ENCODE results near the gene SPAG4.

The SPAG4 gene

DNA sequence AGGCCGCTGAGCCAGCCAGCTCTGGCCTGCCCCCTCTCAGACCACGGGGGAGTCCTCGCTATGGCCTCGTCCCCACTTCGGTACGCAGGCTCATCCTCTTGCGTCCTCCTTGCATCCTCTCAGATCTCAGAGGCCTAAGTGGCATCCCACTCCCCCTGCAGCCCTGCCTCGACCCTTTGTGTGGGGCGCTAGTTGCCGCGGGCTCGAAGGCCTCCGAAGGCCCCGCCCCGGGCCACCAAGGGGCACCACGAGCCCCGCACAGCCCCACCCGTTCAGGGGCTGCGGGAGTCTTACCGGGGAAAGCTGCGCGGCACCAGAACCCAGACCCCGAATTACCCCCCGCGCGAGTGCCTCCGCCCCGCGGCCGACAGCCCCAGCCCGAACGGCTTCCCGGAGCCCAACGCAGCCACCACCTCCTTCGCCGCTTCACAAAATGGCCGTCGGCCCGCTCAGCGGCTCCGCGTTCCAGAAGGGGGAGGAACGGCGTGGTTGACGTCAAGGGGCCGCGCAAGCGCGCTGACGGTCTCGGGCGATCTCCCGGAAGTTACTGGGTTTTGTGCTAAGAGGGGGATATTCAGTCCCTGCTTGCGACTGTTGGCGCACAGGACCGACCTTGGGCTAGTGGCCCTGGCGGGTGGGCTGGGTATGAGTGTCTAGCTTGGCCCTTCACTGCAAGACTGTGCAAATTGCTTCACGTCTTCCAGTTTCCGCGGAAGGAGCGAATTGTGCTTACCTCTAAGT is 49.0 kb downstream of the SPAG4 start, which contains the start of the genes CPNE1 and RBM12:
Gene CPNE1 (minus strand): TSS at position 435 of the 741 bp plus-strand sequence. CDS start 31,977 bp downstream, outside the sequence.
Gene RBM12 (minus strand): TSS at position 435 of the 741 bp plus-strand sequence. CDS start 9,578 bp downstream, outside the sequence.
- peak within 1 kb of the TSS; percentile 66 for H3K4me2 ChIP-seq (ENCODE audit: insufficient read depth, low read length, poor library complexity, severe bottlenecking)
- peak within 1 kb of the TSS; percentile 67 for H4K91ac ChIP-seq (ENCODE audit: low read depth, low read length, poor library complexity)
- peak within 1 kb of the TSS; percentile 99 for H3K9ac ChIP-seq (ENCODE audit: low read depth, low read length, poor library complexity)
- H2BK120ac ChIP-seq (ENCODE audit: low read depth, low read length): no peak within 1 kb of the TSS
- no peaks in the 10 kb centered on the region for H3K27me3 ChIP-seq (ENCODE audit: control insufficient read depth in 3 of 3, insufficient read depth in 3 of 3, low read depth in 1 of 3, low read length in 3 of 3)
- peak within 1 kb of the TSS; percentile 91 to 93 for H3K4me3 ChIP-seq (ENCODE audit: low read length in 2 of 2)
- H3K18ac ChIP-seq (ENCODE audit: low read length): peak within 1 kb of the TSS; percentile 98
- peak within 1 kb of the TSS; percentile 83 for H4K8ac ChIP-seq (ENCODE audit: low read depth, low read length)
- peak within 1 kb of the TSS; percentile 98 for H3K4ac ChIP-seq (ENCODE audit: low read length)
- H2AK5ac ChIP-seq (ENCODE audit: low read depth, low read length): peak within 1 kb of the TSS; percentile 42
- no peak within 1 kb of the TSS for H2BK12ac ChIP-seq (ENCODE audit: low read length)
- H3K27ac ChIP-seq (replicated peaks; ENCODE audit: low read length): peak within 1 kb of the TSS; percentile 92
- no CpG with 5 or more reads among the region's 61 CpGs for WGBS, 2 donors (ENCODE audit: extremely low coverage in 2 of 2, insufficient read length in 2 of 2, insufficient replicate concordance in 1 of 2)
- peak within 1 kb of the TSS; percentile 82 for H2AFZ ChIP-seq (ENCODE audit: low read length)
- peaks cover 0 to 5% of the 10 kb centered on the region in 2 donors for H3K9me3 ChIP-seq (replicated peaks in 1 of 2; ENCODE audit: control insufficient read depth in 2 of 2, insufficient read depth in 1 of 2, low read depth in 1 of 2, low read length in 2 of 2)
- peak within 1 kb of the TSS; percentile 96 for H2BK5ac ChIP-seq (ENCODE audit: low read length)
- peak within 1 kb of the TSS; percentile 10 for H3K14ac ChIP-seq (ENCODE audit: low read length)
- H3K79me1 ChIP-seq (ENCODE audit: low read depth, low read length): no peaks in the 10 kb centered on the region
- H2BK15ac ChIP-seq (ENCODE audit: low read length): no peak within 1 kb of the TSS
- H3K36me3 ChIP-seq (replicated peaks in 1 of 2; ENCODE audit: control insufficient read depth in 2 of 2, insufficient read depth in 2 of 2, low read length in 2 of 2): peaks cover 0 to 21% of the 10 kb centered on the region in 2 donors
- H3K23ac ChIP-seq (ENCODE audit: low read depth, low read length, poor library complexity): peak within 1 kb of the TSS; percentile 97
- DNase-seq (ENCODE audit: low spot score): peak; percentile 91
- H3K4me1 ChIP-seq (ENCODE audit: control insufficient read depth in 2 of 2, insufficient read depth in 1 of 2, low read depth in 1 of 2, low read length in 2 of 2): peaks cover 3 to 7% of the 10 kb centered on the region in 2 donors

DNA sequence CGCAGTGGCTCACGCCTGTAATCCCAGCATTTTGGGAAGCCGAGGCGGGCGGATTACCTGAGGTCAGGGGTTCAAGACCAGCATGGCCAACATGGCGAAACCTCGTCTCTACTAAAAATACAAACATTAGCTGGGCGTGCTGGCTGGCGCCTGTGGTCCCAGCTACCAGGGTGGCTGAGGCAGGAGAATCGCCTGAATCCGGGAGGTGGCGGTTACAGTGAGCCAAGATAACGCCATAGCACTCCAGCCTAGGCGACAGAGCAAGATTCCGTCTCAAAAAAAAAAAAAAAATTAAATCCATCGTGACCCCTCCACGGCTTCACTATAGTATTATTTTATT is 50.3 kb downstream of the SPAG4 start:
- Histone ChIP-seq H3K4me2 (ENCODE audit: insufficient read depth, low read length, poor library complexity, severe bottlenecking) (no peak overlapping the region), H3K27ac (replicated peaks; ENCODE audit: low read length) (no peak overlapping the region), H3K23ac (ENCODE audit: low read depth, low read length, poor library complexity) (no peak overlapping the region), H3K36me3 (replicated peaks in 1 of 2; ENCODE audit: control insufficient read depth in 2 of 2, insufficient read depth in 2 of 2, low read length in 2 of 2) (peaks cover 0 to 33% of the 10 kb centered on the region in 2 donors), H3K27me3 (ENCODE audit: control insufficient read depth in 3 of 3, insufficient read depth in 3 of 3, low read depth in 1 of 3, low read length in 3 of 3) (no peaks in the 10 kb centered on the region), H2BK12ac (ENCODE audit: low read length) (no peak overlapping the region), H3K9ac (ENCODE audit: low read depth, low read length, poor library complexity) (peak overlapping the region; percentile 51), H4K8ac (ENCODE audit: low read depth, low read length) (no peak overlapping the region), H3K79me1 (ENCODE audit: low read depth, low read length) (no peaks in the 10 kb centered on the region), H2AK5ac (ENCODE audit: low read depth, low read length) (no peak overlapping the region), H3K9me3 (replicated peaks in 1 of 2; ENCODE audit: control insufficient read depth in 2 of 2, insufficient read depth in 1 of 2, low read depth in 1 of 2, low read length in 2 of 2) (no peaks in the 10 kb centered on the region), H2BK15ac (ENCODE audit: low read length) (no peak overlapping the region), H4K91ac (ENCODE audit: low read depth, low read length, poor library complexity) (no peak overlapping the region), H2AFZ (ENCODE audit: low read length) (no peak overlapping the region), H3K4ac (ENCODE audit: low read length) (no peak overlapping the region), H3K14ac (ENCODE audit: low read length) (no peak overlapping the region), H2BK5ac (ENCODE audit: low read length) (no peak overlapping the region), H3K4me3 (ENCODE audit: low read length in 2 of 2) (no peak overlapping the region), H3K4me1 (ENCODE audit: control insufficient read depth in 2 of 2, insufficient read depth in 1 of 2, low read depth in 1 of 2, low read length in 2 of 2) (peaks cover 3 to 7% of the 10 kb centered on the region in 2 donors), H2BK120ac (ENCODE audit: low read depth, low read length) (no peak overlapping the region), H3K18ac (ENCODE audit: low read length) (no peak overlapping the region)
- DNase-seq (ENCODE audit: low spot score): no peak
- no CpG with 5 or more reads among the region's 17 CpGs for WGBS, 2 donors (ENCODE audit: extremely low coverage in 2 of 2, insufficient read length in 2 of 2, insufficient replicate concordance in 1 of 2)

DNA sequence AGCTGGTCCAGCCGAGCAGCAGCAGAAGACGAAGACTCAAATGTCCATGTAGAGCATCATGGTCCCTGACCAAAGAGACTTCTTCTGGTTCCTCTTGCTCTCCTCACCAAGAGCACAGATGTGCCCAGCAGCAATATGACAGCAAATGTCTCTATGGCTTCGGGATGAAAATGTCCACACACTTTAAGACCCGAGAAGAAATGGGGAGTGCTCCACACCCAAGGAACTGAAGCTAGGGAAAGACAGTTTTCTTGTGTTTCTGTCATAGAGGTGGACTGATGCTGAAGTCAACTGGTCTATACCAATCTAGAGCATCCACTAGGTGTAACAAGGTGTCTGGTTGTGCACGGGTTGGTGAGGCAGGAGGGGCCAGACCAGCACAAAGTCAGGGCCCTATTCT is 53.6 kb downstream of the SPAG4 start:
- Histone ChIP-seq H2BK5ac (ENCODE audit: low read length) (no peak overlapping the region), H3K23ac (ENCODE audit: low read depth, low read length, poor library complexity) (no peak overlapping the region), H3K9me3 (replicated peaks in 1 of 2; ENCODE audit: control insufficient read depth in 2 of 2, insufficient read depth in 1 of 2, low read depth in 1 of 2, low read length in 2 of 2) (no peaks in the 10 kb centered on the region), H4K91ac (ENCODE audit: low read depth, low read length, poor library complexity) (no peak overlapping the region), H4K8ac (ENCODE audit: low read depth, low read length) (no peak overlapping the region), H2BK12ac (ENCODE audit: low read length) (no peak overlapping the region), H3K36me3 (replicated peaks in 1 of 2; ENCODE audit: control insufficient read depth in 2 of 2, insufficient read depth in 2 of 2, low read length in 2 of 2) (peaks cover 7 to 44% of the 10 kb centered on the region in 2 donors), H3K14ac (ENCODE audit: low read length) (no peak overlapping the region), H3K79me1 (ENCODE audit: low read depth, low read length) (no peaks in the 10 kb centered on the region), H2BK120ac (ENCODE audit: low read depth, low read length) (no peak overlapping the region), H3K18ac (ENCODE audit: low read length) (no peak overlapping the region), H3K27ac (replicated peaks; ENCODE audit: low read length) (no peak overlapping the region), H3K4me1 (ENCODE audit: control insufficient read depth in 2 of 2, insufficient read depth in 1 of 2, low read depth in 1 of 2, low read length in 2 of 2) (no peaks in the 10 kb centered on the region), H3K4me2 (ENCODE audit: insufficient read depth, low read length, poor library complexity, severe bottlenecking) (no peak overlapping the region), H2BK15ac (ENCODE audit: low read length) (no peak overlapping the region), H3K4me3 (ENCODE audit: low read length in 2 of 2) (no peak overlapping the region), H2AFZ (ENCODE audit: low read length) (no peak overlapping the region), H2AK5ac (ENCODE audit: low read depth, low read length) (no peak overlapping the region), H3K4ac (ENCODE audit: low read length) (no peak overlapping the region), H3K9ac (ENCODE audit: low read depth, low read length, poor library complexity) (no peak overlapping the region), H3K27me3 (ENCODE audit: control insufficient read depth in 3 of 3, insufficient read depth in 3 of 3, low read depth in 1 of 3, low read length in 3 of 3) (no peaks in the 10 kb centered on the region)
- WGBS, 2 donors (ENCODE audit: extremely low coverage in 2 of 2, insufficient read length in 2 of 2, insufficient replicate concordance in 1 of 2): no CpG with 5 or more reads among the region's 5 CpGs
- DNase-seq (ENCODE audit: low spot score): no peak

DNA sequence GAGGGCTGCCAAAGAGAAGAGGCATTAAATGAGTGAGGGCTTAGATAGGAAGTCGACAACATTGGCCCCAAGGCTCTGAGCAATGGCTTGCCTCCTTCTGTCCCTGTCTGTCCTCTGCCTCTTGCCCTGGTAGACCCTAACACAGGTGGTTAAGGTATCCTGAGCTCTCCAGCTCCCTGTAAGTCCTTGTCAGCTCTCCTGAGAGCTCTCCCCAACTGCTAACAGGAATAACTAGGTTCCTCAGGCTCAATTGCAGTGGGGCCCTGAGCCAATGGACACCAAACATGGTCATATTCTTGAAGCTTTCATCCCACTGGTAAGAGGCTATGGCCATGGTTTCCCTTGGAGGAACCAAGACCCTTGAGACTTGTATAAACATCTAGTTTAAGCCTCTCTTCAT is 54.1 kb downstream of the SPAG4 start:
- no peak overlapping the region for H3K9ac ChIP-seq (ENCODE audit: low read depth, low read length, poor library complexity)
- DNase-seq (ENCODE audit: low spot score): no peak
- H3K18ac ChIP-seq (ENCODE audit: low read length): no peak overlapping the region
- H3K23ac ChIP-seq (ENCODE audit: low read depth, low read length, poor library complexity): no peak overlapping the region
- H4K8ac ChIP-seq (ENCODE audit: low read depth, low read length): no peak overlapping the region
- no peak overlapping the region for H3K14ac ChIP-seq (ENCODE audit: low read length)
- no peak overlapping the region for H3K4me2 ChIP-seq (ENCODE audit: insufficient read depth, low read length, poor library complexity, severe bottlenecking)
- no peak overlapping the region for H2AK5ac ChIP-seq (ENCODE audit: low read depth, low read length)
- no peaks in the 10 kb centered on the region for H3K79me1 ChIP-seq (ENCODE audit: low read depth, low read length)
- H3K4ac ChIP-seq (ENCODE audit: low read length): no peak overlapping the region
- WGBS, 2 donors (ENCODE audit: extremely low coverage in 2 of 2, insufficient read length in 2 of 2, insufficient replicate concordance in 1 of 2): no CpG with 5 or more reads among the region's 1 CpG
- H3K36me3 ChIP-seq (replicated peaks in 1 of 2; ENCODE audit: control insufficient read depth in 2 of 2, insufficient read depth in 2 of 2, low read length in 2 of 2): peaks cover 8 to 49% of the 10 kb centered on the region in 2 donors
- no peak overlapping the region for H2BK15ac ChIP-seq (ENCODE audit: low read length)
- H2BK12ac ChIP-seq (ENCODE audit: low read length): no peak overlapping the region
- no peaks in the 10 kb centered on the region for H3K4me1 ChIP-seq (ENCODE audit: control insufficient read depth in 2 of 2, insufficient read depth in 1 of 2, low read depth in 1 of 2, low read length in 2 of 2)
- H4K91ac ChIP-seq (ENCODE audit: low read depth, low read length, poor library complexity): no peak overlapping the region
- no peaks in the 10 kb centered on the region for H3K9me3 ChIP-seq (replicated peaks in 1 of 2; ENCODE audit: control insufficient read depth in 2 of 2, insufficient read depth in 1 of 2, low read depth in 1 of 2, low read length in 2 of 2)
- no peak overlapping the region for H3K4me3 ChIP-seq (ENCODE audit: low read length in 2 of 2)
- H2BK120ac ChIP-seq (ENCODE audit: low read depth, low read length): no peak overlapping the region
- no peak overlapping the region for H2BK5ac ChIP-seq (ENCODE audit: low read length)
- H2AFZ ChIP-seq (ENCODE audit: low read length): no peak overlapping the region
- no peak overlapping the region for H3K27ac ChIP-seq (replicated peaks; ENCODE audit: low read length)
- H3K27me3 ChIP-seq (ENCODE audit: control insufficient read depth in 3 of 3, insufficient read depth in 3 of 3, low read depth in 1 of 3, low read length in 3 of 3): no peaks in the 10 kb centered on the region

Measured in neuronal stem cell (in vitro differentiated cells).